GM18526 (cell line): ENCODE results near the gene ZNF100.

ENCODE experiments used
- POLR2A ChIP-seq: IDR thresholded peaks from 3 replicates; pipeline ENCODE4 v1.6.1; 2011; ENCODE audit not compliant: insufficient read length; ENCODE audit errors: extremely low read depth

The ZNF100 gene

DNA sequence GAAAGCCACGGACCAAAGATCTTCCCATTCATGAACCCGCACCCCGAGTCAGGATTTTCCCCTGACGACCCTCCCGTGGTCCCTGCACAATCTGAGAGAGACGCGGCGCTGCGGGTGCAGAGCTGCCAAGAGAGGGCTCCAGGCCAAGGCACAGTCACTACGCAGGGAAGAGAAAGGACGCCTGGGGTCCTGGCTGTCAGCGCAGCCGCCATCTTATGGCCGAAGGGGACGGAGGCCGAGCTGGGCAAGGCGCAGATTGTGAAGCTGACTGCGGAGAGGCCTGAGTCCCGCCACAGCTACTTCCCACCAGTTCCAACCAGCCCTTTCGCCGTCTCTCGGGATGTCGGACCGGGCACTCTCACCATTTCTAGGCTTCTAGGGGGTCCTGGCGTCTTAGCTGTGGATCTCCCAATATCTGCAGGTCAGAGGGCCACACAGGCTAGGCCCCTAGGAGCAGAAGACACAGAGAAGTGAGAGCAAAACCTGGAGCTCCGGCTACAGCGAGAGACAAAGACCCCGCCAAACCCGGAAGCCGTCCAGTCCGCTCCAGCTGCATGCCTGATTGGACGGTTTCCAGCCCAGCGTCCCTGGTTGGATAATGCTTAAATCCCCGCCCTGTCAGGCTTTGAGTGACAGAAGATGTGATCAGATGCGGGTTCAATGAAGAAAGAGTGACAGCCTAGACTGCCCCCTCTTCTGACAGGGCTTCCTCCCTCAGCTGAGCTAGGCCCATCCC is at the start of gene ZNF100:
Gene ZNF100, minus strand, starts transcription at position 515 of the 736 bp plus-strand sequence. Its CDS starts 150 bp downstream, at position 365.
- TF ChIP-seq POLR2A: peak; percentile 70

DNA sequence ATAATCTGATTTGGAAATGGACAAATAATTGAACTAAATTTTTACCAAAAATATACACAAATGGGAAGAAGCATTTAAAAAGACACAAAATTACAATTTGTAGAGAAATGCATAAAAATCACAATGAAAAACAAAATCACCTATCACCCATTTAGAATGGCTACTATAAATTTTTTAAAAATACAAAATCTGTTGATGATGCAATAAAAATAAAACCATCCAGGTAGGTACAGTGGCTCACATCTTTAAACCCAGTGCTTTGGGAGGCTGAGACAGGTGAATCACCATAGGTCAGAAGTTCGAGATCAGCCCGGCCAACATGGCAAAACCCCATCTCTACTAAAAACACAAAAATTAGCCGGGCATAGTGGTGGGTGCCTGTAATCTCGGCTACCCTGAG is 45.1 kb upstream of the ZNF100 start:
- no peak for TF ChIP-seq POLR2A

DNA sequence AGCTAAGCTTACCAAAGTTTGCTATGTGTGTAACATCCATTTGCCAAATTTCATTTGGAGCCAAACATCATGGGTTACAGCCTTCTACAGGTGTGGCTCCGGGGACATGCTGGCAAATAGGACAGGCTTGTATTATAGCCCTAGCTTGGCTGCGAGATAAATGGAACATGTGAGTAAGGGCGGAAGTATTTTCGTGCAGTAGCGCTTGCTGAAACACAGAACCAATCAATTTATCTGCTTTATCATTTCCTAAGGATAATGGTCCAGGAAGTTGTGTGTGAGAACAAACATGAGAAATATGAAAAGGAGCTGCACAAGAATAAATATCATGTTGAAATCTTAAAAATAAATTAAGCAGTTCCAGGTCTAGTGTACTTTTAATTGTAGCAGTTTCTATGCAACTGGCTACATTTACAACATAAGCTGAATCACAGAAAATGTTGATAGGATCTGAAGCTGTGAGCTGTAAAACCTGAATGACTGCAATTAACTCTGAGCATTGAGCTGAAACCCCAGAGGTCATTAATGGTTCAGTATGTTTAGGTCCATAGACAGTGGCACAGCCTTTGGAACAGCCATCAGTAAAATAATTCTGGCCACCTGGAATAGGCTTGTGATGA is 22.2 kb upstream of the ZNF100 start:
- no peak for TF ChIP-seq POLR2A

DNA sequence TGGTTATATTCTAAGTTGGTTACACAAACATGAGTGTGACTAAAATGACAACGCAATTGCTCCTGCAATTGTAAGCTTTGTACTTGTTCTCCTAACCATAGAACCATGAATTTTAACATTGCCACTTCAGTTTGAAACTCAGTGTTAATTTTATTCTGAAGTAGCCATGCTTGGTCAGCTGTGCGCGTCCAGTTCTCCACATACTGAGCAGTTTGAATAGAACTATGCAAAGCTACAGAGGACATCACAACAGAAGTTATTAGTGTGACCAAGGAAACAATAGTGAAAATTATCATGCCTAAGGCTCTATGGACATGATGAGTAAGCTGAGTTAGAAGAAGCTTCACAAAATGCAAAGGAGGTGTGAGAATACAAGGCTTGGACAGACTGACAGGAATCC is 19.6 kb upstream of the ZNF100 start:
- no peak for TF ChIP-seq POLR2A

DNA sequence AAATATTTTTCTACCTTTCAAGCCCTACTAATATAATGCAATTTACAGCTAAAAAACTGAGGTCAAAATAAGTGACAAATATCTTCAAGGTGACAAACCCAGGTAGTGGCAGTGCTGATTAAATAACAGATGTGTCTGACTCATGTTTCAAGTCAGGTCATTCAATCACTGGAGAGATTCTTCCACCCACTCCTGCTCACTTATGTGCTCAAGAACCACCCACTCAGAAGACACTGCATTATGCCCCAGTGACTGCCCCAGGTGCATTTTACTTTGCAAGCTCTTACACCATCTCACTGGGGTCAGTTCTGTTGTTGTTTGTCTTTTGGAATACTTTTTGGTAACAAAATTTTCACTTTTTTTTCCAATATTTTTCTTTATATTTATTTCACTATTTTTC is 2.2 kb downstream of the ZNF100 start:
- TF ChIP-seq POLR2A: no peak

DNA sequence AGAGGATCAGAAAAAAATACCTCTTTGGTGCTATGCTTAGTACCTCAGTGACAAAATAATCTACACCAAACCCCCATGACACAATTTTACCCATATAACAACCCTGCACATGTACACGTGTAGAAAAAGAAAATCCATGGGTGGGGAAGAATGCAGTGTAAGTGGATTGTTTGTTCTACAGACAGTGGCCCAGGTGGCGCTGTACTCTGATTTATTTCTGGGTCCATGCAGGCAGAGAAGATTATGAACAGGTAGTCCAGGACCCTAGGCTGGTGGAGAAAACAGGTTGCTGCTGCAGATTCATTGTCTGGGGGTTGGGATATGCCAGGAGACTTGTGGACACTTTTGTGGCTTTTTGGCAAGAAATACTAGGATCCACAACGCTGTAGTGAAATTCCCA is 9.1 kb downstream of the ZNF100 start:
- no peak for TF ChIP-seq POLR2A

DNA sequence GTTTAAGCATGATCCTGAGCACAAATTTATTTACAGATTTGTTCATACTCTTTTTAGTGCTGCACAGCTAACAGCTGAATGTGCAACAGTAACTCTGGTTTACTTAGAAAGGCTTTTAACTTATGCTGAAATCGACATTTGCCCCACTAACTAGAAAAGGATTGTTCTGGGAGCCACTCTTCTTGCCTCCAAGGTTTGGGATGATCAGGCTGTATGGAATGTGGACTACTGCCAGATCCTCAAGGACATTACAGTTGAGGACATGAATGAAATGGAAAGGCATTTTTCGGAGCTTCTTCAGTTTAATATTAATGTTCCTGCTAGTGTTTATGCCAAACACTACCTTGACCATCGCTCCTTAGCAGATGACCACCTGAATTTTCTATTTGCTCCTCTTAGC is 16.0 kb downstream of the ZNF100 start:
- TF ChIP-seq POLR2A: no peak

DNA sequence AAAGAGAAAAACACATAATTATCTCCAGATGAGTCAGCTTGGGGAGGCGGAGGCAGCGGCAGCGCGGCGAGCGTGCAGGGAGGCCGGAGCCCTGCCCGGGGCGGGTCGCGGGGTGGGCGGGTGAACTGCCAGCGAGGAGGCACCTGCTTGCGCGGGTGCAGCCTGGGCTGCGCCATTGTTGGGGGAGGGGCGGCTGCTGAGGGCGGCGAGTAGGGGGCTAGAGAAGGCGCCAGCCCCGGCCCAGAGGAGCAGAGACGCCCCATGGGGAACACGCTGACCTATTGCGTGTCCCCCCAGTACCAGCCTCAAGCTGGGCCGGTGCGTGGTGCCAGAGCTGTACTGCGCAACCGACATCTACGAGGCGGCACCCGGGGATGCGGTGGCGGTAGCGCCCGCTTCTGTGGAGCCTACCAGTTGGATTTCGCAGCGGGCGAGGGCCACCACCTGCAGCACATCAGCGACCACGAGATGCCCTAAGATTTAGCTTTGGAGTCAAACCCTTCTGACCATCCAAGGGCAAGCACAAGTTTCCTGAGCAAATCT is 16.7 kb downstream of the ZNF100 start:
- TF ChIP-seq POLR2A: no peak

DNA sequence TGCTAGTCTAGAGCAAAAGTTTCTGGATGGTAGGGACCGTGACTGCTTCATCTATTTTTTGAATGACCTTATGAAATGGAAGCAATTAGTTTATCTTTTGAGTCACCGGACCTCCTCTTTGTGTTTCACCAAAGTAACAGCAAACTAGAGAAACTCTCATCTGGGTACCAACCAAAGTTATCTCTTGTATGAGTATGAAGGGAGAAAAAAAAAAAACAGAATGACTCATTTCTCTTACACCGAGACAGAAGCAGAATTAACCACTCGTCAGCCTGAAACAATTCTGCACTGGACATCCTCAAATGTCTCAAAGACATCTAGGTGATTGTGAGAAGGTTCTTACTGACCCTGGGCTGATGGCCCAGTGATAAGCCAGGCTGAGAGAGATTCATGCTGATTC is 18.3 kb downstream of the ZNF100 start:
- no peak for TF ChIP-seq POLR2A

DNA sequence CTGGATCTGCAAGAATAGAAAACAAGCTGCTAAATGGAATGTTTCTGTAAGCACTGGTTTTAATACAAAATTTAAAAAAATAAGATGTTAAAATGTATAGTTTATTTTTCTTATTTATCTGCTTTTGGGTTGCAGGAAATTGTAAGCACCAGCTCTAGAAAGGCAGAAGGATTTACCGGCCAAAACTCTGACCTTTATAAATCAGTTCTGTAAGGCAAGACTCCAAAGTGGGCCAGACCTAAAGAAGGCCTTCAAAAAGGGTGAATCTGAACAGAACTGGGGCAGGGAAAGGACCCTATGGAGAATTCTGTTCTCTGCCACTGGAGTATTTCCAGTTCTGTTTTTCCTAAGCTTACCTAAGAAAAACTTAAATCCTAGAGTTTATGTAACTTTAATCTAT is 19.3 kb downstream of the ZNF100 start:
- TF ChIP-seq POLR2A: no peak

DNA sequence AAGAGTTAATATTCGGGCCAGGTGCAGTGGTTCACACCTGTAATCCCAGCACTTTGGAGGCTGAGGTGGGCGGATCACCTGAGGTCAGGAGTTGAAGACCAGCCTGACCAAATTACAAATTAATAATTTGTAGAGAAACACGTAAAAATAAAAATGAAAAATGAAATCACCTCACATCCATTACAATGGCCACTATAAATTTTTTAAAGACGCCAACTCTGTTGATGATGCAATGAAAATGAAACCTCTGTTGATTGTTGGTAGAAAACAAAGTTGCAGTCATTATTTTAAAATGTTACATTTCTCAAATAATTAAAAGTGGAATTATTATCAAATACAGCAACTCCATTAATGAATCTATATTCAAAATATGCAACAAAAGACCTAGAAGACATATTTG is 26.8 kb downstream of the ZNF100 start:
- TF ChIP-seq POLR2A: no peak

DNA sequence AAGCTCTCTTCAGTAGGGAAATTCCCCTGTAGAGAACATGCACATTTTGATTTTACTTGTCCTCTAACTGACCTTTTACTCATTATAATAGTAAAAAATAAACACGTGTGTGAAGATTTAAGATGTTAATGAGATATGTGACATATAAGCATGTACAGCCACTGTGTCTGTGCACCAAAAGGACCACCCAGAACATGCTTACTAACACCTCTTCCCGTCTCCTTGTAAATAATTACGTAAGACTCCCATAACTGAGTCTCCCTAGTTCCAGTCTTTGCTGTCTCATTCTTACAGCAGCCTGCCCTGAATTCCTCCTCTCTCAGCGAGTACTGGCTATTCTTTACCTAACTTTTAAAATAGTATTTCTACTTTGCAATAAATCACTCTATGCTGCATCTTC is 53.6 kb downstream of the ZNF100 start:
- no peak for TF ChIP-seq POLR2A

DNA sequence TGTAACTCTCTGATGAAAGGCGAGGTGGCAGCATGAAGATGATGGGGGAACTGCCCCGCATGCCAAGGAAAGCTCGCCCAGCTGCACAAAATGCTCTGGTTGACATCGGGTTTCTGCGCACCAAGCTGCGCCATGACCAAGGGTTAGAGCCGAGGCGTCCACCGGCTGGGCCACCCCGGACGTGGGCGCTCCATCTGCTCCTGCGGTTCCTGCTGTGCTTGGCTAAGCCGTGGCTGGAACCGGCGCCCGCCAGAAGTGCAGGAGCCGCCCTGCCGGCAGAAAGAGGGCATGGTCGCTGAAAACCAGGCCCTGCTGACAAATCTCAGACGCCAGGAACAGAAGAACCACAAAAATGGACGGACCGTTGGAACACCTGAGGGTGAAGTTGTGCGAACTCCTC is 57.9 kb downstream of the ZNF100 start:
- TF ChIP-seq POLR2A: no peak

DNA sequence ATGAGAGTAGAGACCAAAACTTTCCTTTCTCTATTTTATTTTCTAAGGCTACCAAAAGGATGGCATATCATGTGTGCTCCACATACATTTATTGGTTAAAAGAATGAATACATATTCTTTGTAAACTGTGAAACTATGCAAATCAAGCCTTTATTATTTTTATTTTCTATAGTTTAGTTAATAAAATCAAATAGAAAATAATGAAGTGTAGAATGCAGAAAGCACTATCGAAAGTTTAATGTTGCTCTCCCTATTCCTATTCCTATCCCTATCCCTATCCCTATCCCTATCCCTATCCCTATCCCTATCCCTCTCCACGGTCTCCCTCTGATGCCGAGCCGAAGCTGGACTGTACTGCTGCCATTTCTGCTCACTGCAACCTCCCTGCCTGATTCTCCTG is 60.3 kb downstream of the ZNF100 start:
- TF ChIP-seq POLR2A: no peak

DNA sequence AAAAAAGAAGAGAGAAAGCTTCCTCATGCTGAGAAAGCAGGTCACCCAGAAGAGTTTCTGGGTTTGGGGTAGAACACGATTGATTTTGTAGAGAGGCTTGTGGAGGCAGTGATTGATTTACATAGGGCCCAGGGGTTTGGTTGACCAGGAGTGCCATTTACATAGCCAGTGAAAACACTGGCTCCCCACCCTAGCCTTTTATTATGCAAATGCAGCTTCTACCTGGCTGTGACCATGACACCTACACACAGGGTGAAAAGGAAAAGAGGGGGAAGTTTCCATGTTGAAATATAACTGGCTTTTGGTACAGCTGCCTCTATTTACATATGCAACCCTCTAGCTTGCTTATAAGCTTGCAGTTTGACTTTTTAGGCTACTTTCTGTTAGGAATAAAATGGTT is 62.0 kb downstream of the ZNF100 start:
- TF ChIP-seq POLR2A: no peak

DNA sequence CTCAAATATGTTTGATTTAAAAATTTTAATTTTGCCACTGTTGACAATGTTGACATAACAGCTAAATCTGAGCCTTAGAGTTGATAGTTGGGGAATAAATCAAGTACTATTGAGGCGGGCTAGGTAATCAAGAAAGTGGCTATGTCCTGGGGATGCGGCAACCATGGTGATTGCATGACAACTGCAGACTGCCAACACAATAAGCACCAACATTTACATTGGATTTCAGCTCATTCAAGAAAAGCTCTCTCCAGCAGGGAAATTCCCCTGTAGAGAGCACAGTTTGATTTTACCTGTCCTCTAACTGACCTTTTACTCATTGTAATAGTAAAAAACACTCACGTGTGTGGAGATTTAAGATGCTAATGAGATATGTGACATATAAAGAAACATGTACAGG is 63.1 kb downstream of the ZNF100 start:
- no peak for TF ChIP-seq POLR2A

DNA sequence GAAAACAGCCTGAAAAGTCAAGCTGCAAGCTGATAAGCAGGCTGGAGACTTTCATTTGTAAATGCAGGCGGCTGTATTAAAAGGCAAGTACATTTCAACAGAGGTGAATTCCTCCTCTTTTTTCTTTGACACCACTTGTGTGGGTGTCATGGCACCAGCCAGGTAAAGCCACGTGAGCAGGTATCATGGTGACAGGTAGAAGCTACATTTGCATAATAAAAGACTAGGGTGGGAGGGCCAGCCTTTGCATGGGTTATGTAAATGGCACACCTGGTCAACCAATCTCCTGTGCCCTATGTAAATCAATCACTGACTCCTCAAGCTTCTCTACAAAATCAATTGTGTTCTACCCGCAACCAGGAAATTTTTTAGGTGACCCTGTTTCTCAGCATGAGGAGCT is 68.2 kb downstream of the ZNF100 start:
- TF ChIP-seq POLR2A: no peak
